Activated T-cell treated with anti-CD3 and anti-CD28 coated beads for 48 hours (primary cell): ENCODE results near the gene NKD1.
A peak's percentile ranks its signal among the peaks of the same experiment; 100 is the strongest.
"Not testable (repeated sequence)": the region's sequence is repeated elsewhere in the genome, so short reads cannot be mapped to it uniquely, and the experiment has no call there.

ENCODE experiments used
- DNase-seq: peaks from one replicate; pipeline ENCODE4 v3.0.0-alpha.2; 2020; ENCODE audit warnings: low read depth

NKD1 gene

GRCh38 chr16:50548125-50548908 lies at the start of gene NKD1:
Gene NKD1, plus strand, starts transcription at chr16:50548396. Its CDS starts 158 bp downstream, at chr16:50548554.
- peak; percentile 69 for DNase-seq

- no peak for DNase-seq
Observed at GRCh38 chr16:50498431-50499155, 49.6 kb upstream of the NKD1 start.

- DNase-seq: no peak
Observed at GRCh38 chr16:50499254-50499653, 48.9 kb upstream of the NKD1 start.

GRCh38 chr16:50500171-50500874 lies 47.9 kb upstream of the NKD1 start:
- DNase-seq: no peak

GRCh38 chr16:50501251-50501650 lies 46.9 kb upstream of the NKD1 start:
- DNase-seq: no peak

GRCh38 chr16:50501986-50502615 lies 46.1 kb upstream of the NKD1 start:
- DNase-seq: no peak

GRCh38 chr16:50502616-50503011 lies 45.6 kb upstream of the NKD1 start:
- no peak for DNase-seq

- DNase-seq: not testable (repeated sequence)
Observed at GRCh38 chr16:50503868-50504531, 44.2 kb upstream of the NKD1 start.

GRCh38 chr16:50505115-50505514 lies 43.1 kb upstream of the NKD1 start:
- DNase-seq: no peak

- no peak for DNase-seq
Observed at GRCh38 chr16:50505714-50506542, 42.3 kb upstream of the NKD1 start.

- no peak for DNase-seq
Observed at GRCh38 chr16:50506543-50506937, 41.7 kb upstream of the NKD1 start.

- no peak for DNase-seq
Observed at GRCh38 chr16:50507397-50507796, 40.8 kb upstream of the NKD1 start.

GRCh38 chr16:50509521-50510341 lies 38.5 kb upstream of the NKD1 start:
- DNase-seq: peak; percentile 30

GRCh38 chr16:50515218-50515617 lies 33.0 kb upstream of the NKD1 start:
- no peak for DNase-seq

- no peak for DNase-seq
Observed at GRCh38 chr16:50516401-50516800, 31.8 kb upstream of the NKD1 start.

GRCh38 chr16:50516890-50517289 lies 31.3 kb upstream of the NKD1 start:
- no peak for DNase-seq

- DNase-seq: no peak
Observed at GRCh38 chr16:50517450-50518252, 30.5 kb upstream of the NKD1 start.

- DNase-seq: no peak
Observed at GRCh38 chr16:50519001-50519400, 29.2 kb upstream of the NKD1 start.

- no peak for DNase-seq
Observed at GRCh38 chr16:50519602-50520001, 28.6 kb upstream of the NKD1 start.
